Measurements from ENCODE around the gene NFE2. TPM values are rescaled to one million over a fixed set of nuclear protein-coding genes. Genes with fewer than 3 reads are reported as not detected.
A peak's percentile ranks its signal among the peaks of the same experiment; 100 is the strongest.

NFE2 gene
- total and polyA plus RNA-seq, 2 of the 8 experiments (the other 6 are each of a cell fraction or from before 2014, with no cell fraction given) = 2.0 to 6.1 TPM

DNA sequence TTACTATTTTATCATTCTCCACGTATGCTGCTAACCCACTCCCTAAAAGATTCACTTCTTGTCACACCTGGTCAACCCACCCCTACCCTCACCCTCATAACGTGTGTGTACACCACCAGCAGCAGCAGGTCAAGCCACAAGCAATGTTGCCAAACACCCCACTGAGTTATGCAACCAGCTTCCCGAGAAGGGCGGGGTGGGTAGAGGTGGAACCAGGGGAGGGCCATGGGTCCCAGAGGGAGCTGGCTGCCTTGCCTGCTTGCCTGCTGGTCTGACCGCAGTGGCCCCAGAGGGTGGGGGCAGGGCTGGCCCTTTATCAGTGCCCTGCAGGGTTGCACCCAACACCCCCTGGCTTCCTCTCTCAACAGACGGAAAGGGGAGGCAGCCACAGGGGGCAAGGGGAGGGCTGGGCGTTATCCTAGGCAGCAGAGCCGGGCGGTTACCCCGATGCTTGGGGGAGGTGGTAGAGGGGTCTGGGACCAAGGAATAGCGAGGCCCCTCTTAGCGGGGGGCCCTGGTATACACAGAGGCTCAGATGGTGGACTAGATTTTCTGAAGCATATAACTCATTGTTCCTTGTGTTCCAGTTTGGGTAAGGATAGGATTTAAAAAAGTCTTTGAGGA is 3.5 kb upstream of the NFE2 start:
- no peak overlapping the region for H4K5ac ChIP-seq (ENCODE audit: insufficient read length, low read depth, low read length)
- H2BK15ac ChIP-seq (ENCODE audit: low read length) = peak overlapping the region; percentile 47; the same call in 1 of the 2 replicates
- peak in 1 of 2 experiments; percentile 59 for DNase-seq (ENCODE audit: low read depth in 1 of 2, low spot score in 2 of 2)
- H3K9me3 ChIP-seq (ENCODE audit: insufficient read depth in 2 of 2, low read depth in 1 of 2, low read length in 1 of 2) = no peaks in the 10 kb centered on the region
- peak overlapping the region; percentile 31 to 56 for H3K4me2 ChIP-seq (ENCODE audit: insufficient read depth in 1 of 2, low read depth in 2 of 2, low read length in 2 of 2)
- H3K23me2 ChIP-seq (ENCODE audit: low read depth, low read length) = peaks cover 6% of the 10 kb centered on the region; the same call in 1 of the 2 replicates
- no peak overlapping the region; a peak in 1 of 8 replicates for H3K4me3 ChIP-seq (ENCODE audit: extremely low read depth in 1 of 4, insufficient read depth in 2 of 4, low read depth in 3 of 4, low read length in 4 of 4)
- no peak overlapping the region for H2BK120ac ChIP-seq (replicated peaks; ENCODE audit: low read depth, low read length)
- H3K27ac ChIP-seq (ENCODE audit: low read depth, low read length) = no peak overlapping the region
- H2BK5ac ChIP-seq (ENCODE audit: low read depth, low read length) = peak overlapping the region; percentile 36; the same call in 1 of the 2 replicates
- TF ChIP-seq GABPA (IDR thresholded peaks at IDR 0.05; ENCODE audit: borderline replicate concordance, insufficient read depth, low read length) (no peak), CEBPB (IDR thresholded peaks at IDR 0.05; ENCODE audit: low read depth, low read length) (peak; percentile 88), YY1 (IDR thresholded peaks at IDR 0.05; ENCODE audit: low read depth, low read length) (no peak), ATF2 (IDR thresholded peaks at IDR 0.05; ENCODE audit: low read length) (no peak), GTF2F1 (IDR thresholded peaks at IDR 0.05; ENCODE audit: borderline replicate concordance, low read depth, low read length) (no peak), MAFK (IDR thresholded peaks at IDR 0.05; ENCODE audit: low read depth, low read length) (no peak)
- no peaks in the 10 kb centered on the region for H4K20me1 ChIP-seq (replicated peaks in 1 of 2; ENCODE audit: control insufficient read depth in 1 of 2, insufficient read depth in 2 of 2, low read length in 2 of 2)
- no peaks in the 10 kb centered on the region for H3K36me3 ChIP-seq (ENCODE audit: control insufficient read depth in 2 of 4, insufficient read depth in 4 of 4, low read length in 3 of 4)
- H3K79me2 ChIP-seq (ENCODE audit: control insufficient read depth in 1 of 2, insufficient read depth in 2 of 2, low read length in 2 of 2) = no peaks in the 10 kb centered on the region
- ChIA-PET POLR2A (ENCODE audit: partially characterized antibody) (interaction anchor here (1.0 to 6.5 kb wide), 5 partner anchors 12 to 48 kb away, joined by 3 to 56 read pairs (median 21); partner anchors contain the start of genes CBX5 and HNRNPA1), CTCF (ENCODE audit: partially characterized antibody) (interaction anchor here (1.8 to 34.6 kb wide), 2 partner anchors 9 to 20 kb away, joined by 5 to 618 read pairs; partner anchors contain the start of genes COPZ1 and NFE2)
- FAIRE-seq = no peak
- WGBS, 2 experiments (ENCODE audit: extremely low coverage in 1 of 2, insufficient coverage in 1 of 2, insufficient read length in 1 of 2, insufficient replicate concordance in 2 of 2, low coverage in 1 of 2, low lambda C conversion rate in 2 of 2, missing lambda C conversion rate in 1 of 2) = 50% methylated on average over 12 of the region's 12 CpGs; no CpG with 5 or more reads in 1 of the 2 experiments
- no peak overlapping the region for H3K23ac ChIP-seq (ENCODE audit: insufficient read length)
- no peak overlapping the region; the same call in 1 of the 2 replicates for H2AFZ ChIP-seq (ENCODE audit: low read length)
- H2BK12ac ChIP-seq (ENCODE audit: low read depth, low read length) = no peak overlapping the region
- H3K4ac ChIP-seq (replicated peaks; ENCODE audit: insufficient read length, low read depth, low read length) = no peak overlapping the region
- no peak overlapping the region for H3K14ac ChIP-seq (ENCODE audit: insufficient read length)
- no peak overlapping the region for H3K56ac ChIP-seq (replicated peaks; ENCODE audit: insufficient read length, low read depth, low read length)
- peaks cover 0 to 3% (median 0%) of the 10 kb centered on the region in 4 experiments; a peak in 1 of 7 replicates for H3K27me3 ChIP-seq (replicated peaks in 1 of 4; ENCODE audit: control insufficient read depth in 3 of 4, extremely low read depth in 1 of 4, insufficient read depth in 3 of 4, low read length in 3 of 4)
- H4K8ac ChIP-seq (ENCODE audit: extremely low read depth, insufficient read depth, low read length) = no peak overlapping the region; the same call in 1 of the 2 replicates
- H3K79me1 ChIP-seq (ENCODE audit: low read depth, low read length) = no peaks in the 10 kb centered on the region
- H3K9ac ChIP-seq (replicated peaks in 1 of 4; ENCODE audit: extremely low read depth in 1 of 4, low read depth in 3 of 4, low read length in 3 of 4) = no peak overlapping the region
- no peak overlapping the region for H2BK20ac ChIP-seq (ENCODE audit: low read length)
- no peak overlapping the region for H2AK5ac ChIP-seq (ENCODE audit: low read depth, low read length)
- H3K18ac ChIP-seq (ENCODE audit: extremely low read depth, low read length) = no peak overlapping the region
- H4K91ac ChIP-seq (replicated peaks; ENCODE audit: insufficient read length, low read length) = no peak overlapping the region
- H3K4me1 ChIP-seq (replicated peaks in 1 of 4; ENCODE audit: control insufficient read depth in 3 of 4, insufficient read depth in 4 of 4, low read length in 3 of 4) = peaks cover 12 to 35% (median 21%) of the 10 kb centered on the region in 4 experiments

Measured in H1 (cell line).